ENCODE measurements around the gene PFN4. TPM values are rescaled to one million over a fixed set of nuclear protein-coding genes. Genes with fewer than 3 reads are reported as not detected.

The PFN4 gene
- total RNA-seq, 1 donor from 2014 or later = 1.3 TPM

DNA sequence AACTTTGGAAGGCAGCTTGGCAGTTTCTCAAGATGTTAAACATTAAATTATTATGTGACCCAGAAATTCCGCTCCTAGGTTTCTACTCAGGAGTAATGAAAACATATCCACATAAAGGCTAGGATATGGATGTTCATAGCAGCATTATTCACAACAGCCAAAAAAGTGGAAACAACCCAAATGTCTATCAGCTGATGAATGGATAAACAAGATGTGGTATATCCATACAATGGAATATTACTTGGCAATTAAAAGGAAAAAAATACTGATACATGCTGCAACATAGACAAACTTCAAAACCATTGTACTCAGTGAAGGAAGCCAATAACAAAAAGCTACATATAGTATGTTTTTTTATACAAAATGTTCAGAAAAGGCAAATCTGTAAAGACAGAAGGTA, 39.4 kb upstream of the PFN4 start:
- H3K4me1 Mint-ChIP-seq (ENCODE audit: unreplicated experiment) = no peaks in the 10 kb centered on the region
- H3K27me3 Mint-ChIP-seq = no peaks in the 10 kb centered on the region
- peaks cover 14% of the 10 kb centered on the region for H3K36me3 Mint-ChIP-seq
- H3K4me3 Mint-ChIP-seq = no peak overlapping the region
- H3K27ac Mint-ChIP-seq = no peak overlapping the region
- TF ChIP-seq, protein P1, sequence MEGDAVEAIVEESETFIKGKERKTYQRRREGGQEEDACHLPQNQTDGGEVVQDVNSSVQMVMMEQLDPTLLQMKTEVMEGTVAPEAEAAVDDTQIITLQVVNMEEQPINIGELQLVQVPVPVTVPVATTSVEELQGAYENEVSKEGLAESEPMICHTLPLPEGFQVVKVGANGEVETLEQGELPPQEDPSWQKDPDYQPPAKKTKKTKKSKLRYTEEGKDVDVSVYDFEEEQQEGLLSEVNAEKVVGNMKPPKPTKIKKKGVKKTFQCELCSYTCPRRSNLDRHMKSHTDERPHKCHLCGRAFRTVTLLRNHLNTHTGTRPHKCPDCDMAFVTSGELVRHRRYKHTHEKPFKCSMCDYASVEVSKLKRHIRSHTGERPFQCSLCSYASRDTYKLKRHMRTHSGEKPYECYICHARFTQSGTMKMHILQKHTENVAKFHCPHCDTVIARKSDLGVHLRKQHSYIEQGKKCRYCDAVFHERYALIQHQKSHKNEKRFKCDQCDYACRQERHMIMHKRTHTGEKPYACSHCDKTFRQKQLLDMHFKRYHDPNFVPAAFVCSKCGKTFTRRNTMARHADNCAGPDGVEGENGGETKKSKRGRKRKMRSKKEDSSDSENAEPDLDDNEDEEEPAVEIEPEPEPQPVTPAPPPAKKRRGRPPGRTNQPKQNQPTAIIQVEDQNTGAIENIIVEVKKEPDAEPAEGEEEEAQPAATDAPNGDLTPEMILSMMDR (conservative IDR thresholded peaks at IDR 0.05) = no peak
- no peaks in the 10 kb centered on the region for H3K9me3 Mint-ChIP-seq
- no peak for DNase-seq (ENCODE audit: extremely low spot score, unreplicated experiment)

- DNase-seq (ENCODE audit: extremely low spot score, unreplicated experiment) = no peak
- no peaks in the 10 kb centered on the region for H3K27me3 Mint-ChIP-seq
- TF ChIP-seq, protein P1 (conservative IDR thresholded peaks at IDR 0.05) = no peak
- H3K4me1 Mint-ChIP-seq (ENCODE audit: unreplicated experiment) = no peaks in the 10 kb centered on the region
- H3K9me3 Mint-ChIP-seq = no peaks in the 10 kb centered on the region
- H3K36me3 Mint-ChIP-seq = peaks cover 18% of the 10 kb centered on the region
- H3K27ac Mint-ChIP-seq = no peak overlapping the region
- H3K4me3 Mint-ChIP-seq = no peak overlapping the region
Measured at GRCh38 chr2:24160761-24161160, 37.6 kb upstream of the PFN4 start.

DNA sequence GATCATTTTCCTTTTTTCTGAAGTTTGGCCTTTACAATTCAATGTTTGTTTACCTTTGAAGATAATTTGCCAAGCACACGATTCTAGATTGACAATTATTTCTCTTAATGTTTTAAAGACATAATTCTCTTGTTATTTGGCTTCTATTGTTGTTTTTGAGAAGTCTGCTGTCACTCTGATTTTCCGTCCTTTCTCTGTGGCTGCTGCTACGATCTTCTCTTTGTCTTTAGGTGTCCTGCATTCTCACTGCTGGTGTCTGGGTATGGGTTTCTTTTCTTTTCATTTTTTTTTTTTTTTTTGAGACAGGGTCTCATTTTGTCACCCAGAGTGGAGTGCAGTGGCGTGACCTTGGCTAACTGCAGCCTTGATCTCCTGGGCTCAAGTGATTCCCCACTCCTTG, 36.6 kb upstream of the PFN4 start:
- Mint-ChIP-seq H3K4me1 (ENCODE audit: unreplicated experiment) (no peaks in the 10 kb centered on the region), H3K4me3 (no peak overlapping the region), H3K27me3 (no peaks in the 10 kb centered on the region), H3K9me3 (no peaks in the 10 kb centered on the region), H3K27ac (no peak overlapping the region), H3K36me3 (peaks cover 18% of the 10 kb centered on the region)
- TF ChIP-seq, protein P1 (conservative IDR thresholded peaks at IDR 0.05) = no peak
- DNase-seq (ENCODE audit: extremely low spot score, unreplicated experiment) = no peak

DNA sequence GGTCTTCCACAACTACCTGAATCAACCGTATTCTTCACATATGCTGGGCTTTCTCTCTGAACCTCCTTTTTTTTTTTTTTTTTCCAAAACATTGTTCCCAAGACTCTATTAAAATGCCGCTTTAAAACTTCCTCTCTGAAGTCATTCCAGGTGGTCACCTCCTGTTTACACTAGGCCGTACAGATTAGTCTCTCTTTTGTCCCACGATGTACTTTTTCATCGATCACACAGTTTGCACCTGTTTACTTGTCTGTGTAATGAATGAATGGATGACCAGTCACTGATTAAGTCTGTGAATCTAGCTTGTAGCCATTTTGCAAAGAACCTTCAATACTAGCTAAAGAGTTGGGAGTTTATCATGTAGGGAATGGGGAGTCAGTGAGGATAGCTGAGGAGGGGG, 35.0 kb upstream of the PFN4 start:
- no peak for DNase-seq (ENCODE audit: extremely low spot score, unreplicated experiment)
- Mint-ChIP-seq H3K4me1 (ENCODE audit: unreplicated experiment) (no peaks in the 10 kb centered on the region), H3K27ac (no peak overlapping the region), H3K4me3 (no peak overlapping the region), H3K27me3 (no peaks in the 10 kb centered on the region), H3K9me3 (no peaks in the 10 kb centered on the region), H3K36me3 (peaks cover 18% of the 10 kb centered on the region)
- TF ChIP-seq, protein P1 (conservative IDR thresholded peaks at IDR 0.05) = no peak

- Mint-ChIP-seq H3K9me3 (peaks cover 4% of the 10 kb centered on the region), H3K4me3 (no peak overlapping the region), H3K4me1 (ENCODE audit: unreplicated experiment) (no peaks in the 10 kb centered on the region), H3K36me3 (peaks cover 27% of the 10 kb centered on the region), H3K27ac (no peak overlapping the region), H3K27me3 (no peaks in the 10 kb centered on the region)
- no peak for DNase-seq (ENCODE audit: extremely low spot score, unreplicated experiment)
- TF ChIP-seq, protein P1 (conservative IDR thresholded peaks at IDR 0.05) = no peak
Measured at GRCh38 chr2:24153478-24153877, 30.3 kb upstream of the PFN4 start.

Data from type B pancreatic cell (in vitro differentiated cells).